Measurements from ENCODE around the gene AIMP1.

GRCh38 chr4:106395582-106395981 lies 79.2 kb downstream of the AIMP1 start:
- TF ChIP-seq CTCF (IDR thresholded peaks at IDR 0.05) (no peak), SIN3A (IDR thresholded peaks at IDR 0.05; ENCODE audit: borderline replicate concordance, insufficient read depth, low read depth, low read length) (no peak), POLR2AphosphoS5 (IDR thresholded peaks at IDR 0.05; ENCODE audit: low read depth, low read length) (no peak), TCF7L2 (IDR thresholded peaks at IDR 0.05; ENCODE audit: low read depth, low read length) (no peak)
- TF ChIP-seq, protein P1, sequence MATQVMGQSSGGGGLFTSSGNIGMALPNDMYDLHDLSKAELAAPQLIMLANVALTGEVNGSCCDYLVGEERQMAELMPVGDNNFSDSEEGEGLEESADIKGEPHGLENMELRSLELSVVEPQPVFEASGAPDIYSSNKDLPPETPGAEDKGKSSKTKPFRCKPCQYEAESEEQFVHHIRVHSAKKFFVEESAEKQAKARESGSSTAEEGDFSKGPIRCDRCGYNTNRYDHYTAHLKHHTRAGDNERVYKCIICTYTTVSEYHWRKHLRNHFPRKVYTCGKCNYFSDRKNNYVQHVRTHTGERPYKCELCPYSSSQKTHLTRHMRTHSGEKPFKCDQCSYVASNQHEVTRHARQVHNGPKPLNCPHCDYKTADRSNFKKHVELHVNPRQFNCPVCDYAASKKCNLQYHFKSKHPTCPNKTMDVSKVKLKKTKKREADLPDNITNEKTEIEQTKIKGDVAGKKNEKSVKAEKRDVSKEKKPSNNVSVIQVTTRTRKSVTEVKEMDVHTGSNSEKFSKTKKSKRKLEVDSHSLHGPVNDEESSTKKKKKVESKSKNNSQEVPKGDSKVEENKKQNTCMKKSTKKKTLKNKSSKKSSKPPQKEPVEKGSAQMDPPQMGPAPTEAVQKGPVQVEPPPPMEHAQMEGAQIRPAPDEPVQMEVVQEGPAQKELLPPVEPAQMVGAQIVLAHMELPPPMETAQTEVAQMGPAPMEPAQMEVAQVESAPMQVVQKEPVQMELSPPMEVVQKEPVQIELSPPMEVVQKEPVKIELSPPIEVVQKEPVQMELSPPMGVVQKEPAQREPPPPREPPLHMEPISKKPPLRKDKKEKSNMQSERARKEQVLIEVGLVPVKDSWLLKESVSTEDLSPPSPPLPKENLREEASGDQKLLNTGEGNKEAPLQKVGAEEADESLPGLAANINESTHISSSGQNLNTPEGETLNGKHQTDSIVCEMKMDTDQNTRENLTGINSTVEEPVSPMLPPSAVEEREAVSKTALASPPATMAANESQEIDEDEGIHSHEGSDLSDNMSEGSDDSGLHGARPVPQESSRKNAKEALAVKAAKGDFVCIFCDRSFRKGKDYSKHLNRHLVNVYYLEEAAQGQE (IDR thresholded peaks at IDR 0.05; ENCODE audit: insufficient read depth in 1 of 2, low read depth in 2 of 2, low read length in 1 of 2): no peak
